ENCODE data around the gene RNF11.

Gene RNF11

DNA sequence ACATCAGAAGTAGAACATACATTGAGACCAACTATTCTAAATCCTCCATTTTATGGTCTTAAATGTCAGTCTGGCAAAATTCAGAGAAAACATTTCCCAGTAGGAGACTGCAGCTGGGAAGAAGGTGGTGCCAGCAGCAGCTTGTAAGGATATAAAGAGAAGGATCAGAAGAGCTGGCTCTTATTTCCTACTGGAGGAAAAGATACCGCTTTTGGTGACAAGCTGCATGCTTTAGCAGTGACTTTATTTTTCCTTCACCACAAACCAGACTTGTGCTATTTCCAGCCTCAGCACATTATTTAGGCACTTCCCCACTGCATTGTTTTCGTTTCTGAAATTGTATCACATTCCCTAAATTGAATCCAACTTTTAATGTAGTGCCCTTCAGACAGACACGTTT lies 28.4 kb downstream of the RNF11 start:
- DNase-seq (ENCODE audit: low read depth) = peak; percentile 48
- no peak overlapping the region for H3K4me3 ChIP-seq (ENCODE audit: low read length)
- TF ChIP-seq, protein P1, sequence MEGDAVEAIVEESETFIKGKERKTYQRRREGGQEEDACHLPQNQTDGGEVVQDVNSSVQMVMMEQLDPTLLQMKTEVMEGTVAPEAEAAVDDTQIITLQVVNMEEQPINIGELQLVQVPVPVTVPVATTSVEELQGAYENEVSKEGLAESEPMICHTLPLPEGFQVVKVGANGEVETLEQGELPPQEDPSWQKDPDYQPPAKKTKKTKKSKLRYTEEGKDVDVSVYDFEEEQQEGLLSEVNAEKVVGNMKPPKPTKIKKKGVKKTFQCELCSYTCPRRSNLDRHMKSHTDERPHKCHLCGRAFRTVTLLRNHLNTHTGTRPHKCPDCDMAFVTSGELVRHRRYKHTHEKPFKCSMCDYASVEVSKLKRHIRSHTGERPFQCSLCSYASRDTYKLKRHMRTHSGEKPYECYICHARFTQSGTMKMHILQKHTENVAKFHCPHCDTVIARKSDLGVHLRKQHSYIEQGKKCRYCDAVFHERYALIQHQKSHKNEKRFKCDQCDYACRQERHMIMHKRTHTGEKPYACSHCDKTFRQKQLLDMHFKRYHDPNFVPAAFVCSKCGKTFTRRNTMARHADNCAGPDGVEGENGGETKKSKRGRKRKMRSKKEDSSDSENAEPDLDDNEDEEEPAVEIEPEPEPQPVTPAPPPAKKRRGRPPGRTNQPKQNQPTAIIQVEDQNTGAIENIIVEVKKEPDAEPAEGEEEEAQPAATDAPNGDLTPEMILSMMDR (conservative IDR thresholded peaks at IDR 0.05; ENCODE audit: low read depth, low read length) = no peak

DNA sequence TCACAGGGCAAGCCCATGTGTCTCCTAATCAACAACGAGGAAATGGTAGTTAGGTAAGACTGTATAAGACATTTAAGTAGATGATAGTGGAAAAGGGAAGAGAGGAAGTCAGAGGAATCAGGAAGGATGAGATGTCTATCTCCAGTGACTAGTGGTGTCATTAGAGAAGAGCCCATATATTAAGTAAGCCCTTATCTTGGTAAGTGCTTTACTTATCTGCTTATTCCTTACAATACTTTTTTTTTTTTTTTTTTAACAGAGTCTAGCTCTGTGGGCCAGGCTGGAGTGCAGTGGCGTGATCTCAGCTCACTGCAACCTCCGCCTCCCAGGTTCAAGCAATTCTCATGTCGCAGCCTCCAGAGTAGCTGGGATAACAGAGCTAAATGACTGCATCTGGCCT lies 29.5 kb downstream of the RNF11 start:
- no peak overlapping the region for H3K4me3 ChIP-seq (ENCODE audit: low read length)
- DNase-seq (ENCODE audit: low read depth) = no peak
- TF ChIP-seq, protein P1 (conservative IDR thresholded peaks at IDR 0.05; ENCODE audit: low read depth, low read length) = no peak

DNA sequence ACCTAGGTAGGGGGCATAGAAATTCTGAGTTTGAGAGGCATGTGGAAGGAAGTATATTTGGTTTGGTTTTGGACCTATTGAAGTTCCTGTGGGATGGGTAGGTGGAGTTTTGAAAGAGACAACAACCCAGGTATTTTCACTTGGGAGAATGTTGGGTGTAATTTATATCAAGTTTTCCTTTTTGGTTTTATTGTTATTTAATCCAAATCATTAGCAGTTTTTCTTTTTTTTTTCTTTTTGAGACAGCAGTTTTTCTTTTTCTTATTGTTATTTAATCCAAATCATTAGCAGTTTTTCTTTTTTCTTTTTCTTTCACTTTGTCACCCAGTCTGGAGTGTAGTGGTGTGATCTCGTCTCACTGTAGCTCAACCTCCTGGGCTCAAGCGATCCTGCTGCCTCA lies 30.1 kb downstream of the RNF11 start:
- H3K4me3 ChIP-seq (ENCODE audit: low read length) = no peak overlapping the region
- DNase-seq (ENCODE audit: low read depth) = no peak
- TF ChIP-seq, protein P1 (conservative IDR thresholded peaks at IDR 0.05; ENCODE audit: low read depth, low read length) = no peak

DNA sequence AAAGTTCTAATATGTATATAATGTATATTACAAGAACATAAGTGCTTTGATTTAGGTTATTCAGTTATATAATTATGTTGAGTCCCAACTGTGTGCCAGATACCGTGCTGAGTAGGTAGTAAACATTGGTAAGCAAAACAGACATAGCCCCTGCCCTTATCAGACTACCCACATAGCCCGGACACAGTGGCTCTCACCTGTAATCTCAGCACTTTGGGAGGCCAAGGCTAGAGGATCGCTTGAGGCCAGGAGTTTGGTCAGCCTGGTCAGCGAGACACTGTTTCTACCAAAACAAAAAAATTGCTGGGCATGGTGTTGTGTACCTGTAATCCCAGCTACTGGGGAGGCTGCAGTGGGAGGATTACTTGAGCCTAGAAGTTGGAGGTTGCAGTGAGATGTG lies 30.7 kb downstream of the RNF11 start:
- no peak for DNase-seq (ENCODE audit: low read depth)
- TF ChIP-seq, protein P1 (conservative IDR thresholded peaks at IDR 0.05; ENCODE audit: low read depth, low read length) = no peak
- H3K4me3 ChIP-seq (ENCODE audit: low read length) = no peak overlapping the region

DNA sequence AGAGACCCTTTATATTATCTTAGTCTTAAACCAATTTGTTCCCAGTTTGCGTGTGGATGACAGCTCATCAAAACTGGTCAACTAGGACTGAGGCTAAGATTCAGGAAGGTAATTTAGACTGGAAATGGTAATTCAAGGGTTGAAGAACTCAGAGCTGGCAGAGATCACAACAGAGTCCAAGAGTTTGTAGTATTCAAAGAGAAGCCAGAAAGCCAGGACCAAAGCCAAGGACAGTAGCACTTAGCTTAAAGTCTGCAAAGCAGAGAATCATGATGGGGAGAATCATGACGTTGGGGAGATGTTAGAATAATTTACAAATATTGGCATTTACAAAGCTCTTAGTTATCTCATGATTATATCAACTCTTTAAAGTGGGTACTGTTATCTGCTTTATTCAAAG lies 32.6 kb downstream of the RNF11 start:
- DNase-seq (ENCODE audit: low read depth) = no peak
- no peak overlapping the region for H3K4me3 ChIP-seq (ENCODE audit: low read length)
- TF ChIP-seq, protein P1 (conservative IDR thresholded peaks at IDR 0.05; ENCODE audit: low read depth, low read length) = no peak

DNA sequence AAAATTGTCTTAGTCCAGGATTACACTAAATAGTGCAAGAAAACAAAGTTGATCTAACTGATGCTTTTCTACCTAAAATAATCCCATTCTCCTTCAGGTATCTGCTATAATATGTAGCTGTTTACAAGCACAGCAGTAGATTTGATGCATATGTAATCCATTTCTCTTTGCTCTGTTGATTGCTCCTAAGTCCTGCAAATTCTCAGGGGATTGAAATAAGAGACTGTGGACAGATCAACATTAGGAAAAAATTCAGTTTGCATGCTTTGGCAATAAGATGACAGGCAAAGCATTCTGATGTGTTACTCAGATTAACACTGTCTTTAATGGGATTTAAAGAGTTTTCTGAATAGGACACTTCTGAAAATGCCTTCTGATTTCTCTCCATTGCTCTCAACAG lies 34.7 kb downstream of the RNF11 start:
- no peak overlapping the region for H3K4me3 ChIP-seq (ENCODE audit: low read length)
- DNase-seq (ENCODE audit: low read depth) = no peak
- TF ChIP-seq, protein P1 (conservative IDR thresholded peaks at IDR 0.05; ENCODE audit: low read depth, low read length) = no peak

DNA sequence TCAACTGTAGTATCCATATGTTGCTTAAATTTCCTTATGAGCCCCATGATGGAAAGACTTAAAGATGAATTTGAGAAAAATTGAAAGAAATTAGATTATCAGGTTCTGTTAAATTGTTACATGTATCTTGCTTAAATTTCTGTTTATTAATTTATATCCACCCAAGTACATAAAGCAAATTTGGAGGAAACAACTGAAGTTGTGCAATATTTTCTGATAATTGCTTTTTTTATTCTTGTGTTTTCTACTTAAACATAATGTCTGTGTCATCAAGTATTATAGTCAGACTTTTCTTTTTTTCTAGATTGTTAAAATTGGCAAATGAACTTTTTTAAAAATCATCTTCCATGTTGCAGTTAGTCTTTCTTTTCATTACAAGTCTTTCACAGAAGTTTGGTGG lies 36.8 kb downstream of the RNF11 start:
- TF ChIP-seq, protein P1 (conservative IDR thresholded peaks at IDR 0.05; ENCODE audit: low read depth, low read length) = no peak
- H3K4me3 ChIP-seq (ENCODE audit: low read length) = no peak overlapping the region
- DNase-seq (ENCODE audit: low read depth) = no peak

Data from retinal pigment epithelial cell (primary cell).